Measurements from ENCODE around the gene PRPF39. TPM values are rescaled to one million over a fixed set of nuclear protein-coding genes. Genes with fewer than 3 reads are reported as not detected.

Gene PRPF39
- total and polyA plus RNA-seq, 2 of the 13 experiments (the other 11 are each of a cell fraction or from before 2014, with no cell fraction given) = 44.2 to 65.0 TPM

DNA sequence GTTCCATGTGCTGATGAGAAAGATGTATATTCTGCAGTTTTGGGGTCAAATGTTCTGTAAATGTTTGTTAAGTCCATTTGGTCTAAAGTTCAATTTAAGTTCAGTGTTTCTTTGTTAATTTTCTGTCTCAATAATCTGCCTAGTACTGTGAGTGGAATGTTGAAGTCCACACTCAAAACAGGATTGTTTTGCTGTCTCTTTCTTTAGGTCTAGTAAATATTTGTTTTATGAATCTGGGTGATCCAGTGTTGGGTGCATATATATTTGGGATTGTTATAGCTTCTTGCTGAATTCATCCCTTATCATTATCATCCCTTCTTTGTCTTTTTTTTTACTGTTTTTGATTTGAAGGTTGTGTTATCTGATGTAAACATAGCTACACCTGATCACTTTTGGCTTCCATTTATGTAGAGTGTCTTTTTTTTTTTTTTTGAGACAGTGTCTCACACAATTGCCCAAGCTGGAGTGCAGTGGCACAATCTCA lies 26.0 kb upstream of the PRPF39 start (continued):
- no peak for TF ChIP-seq ZNF580 (CRISPR knock-in tag; IDR thresholded peaks at IDR 0.05; ENCODE audit: borderline replicate concordance, low read depth)
- no peak for TF ChIP-seq XBP1 (CRISPR knock-in tag; IDR thresholded peaks at IDR 0.05)
- TF ChIP-seq, protein P1, sequence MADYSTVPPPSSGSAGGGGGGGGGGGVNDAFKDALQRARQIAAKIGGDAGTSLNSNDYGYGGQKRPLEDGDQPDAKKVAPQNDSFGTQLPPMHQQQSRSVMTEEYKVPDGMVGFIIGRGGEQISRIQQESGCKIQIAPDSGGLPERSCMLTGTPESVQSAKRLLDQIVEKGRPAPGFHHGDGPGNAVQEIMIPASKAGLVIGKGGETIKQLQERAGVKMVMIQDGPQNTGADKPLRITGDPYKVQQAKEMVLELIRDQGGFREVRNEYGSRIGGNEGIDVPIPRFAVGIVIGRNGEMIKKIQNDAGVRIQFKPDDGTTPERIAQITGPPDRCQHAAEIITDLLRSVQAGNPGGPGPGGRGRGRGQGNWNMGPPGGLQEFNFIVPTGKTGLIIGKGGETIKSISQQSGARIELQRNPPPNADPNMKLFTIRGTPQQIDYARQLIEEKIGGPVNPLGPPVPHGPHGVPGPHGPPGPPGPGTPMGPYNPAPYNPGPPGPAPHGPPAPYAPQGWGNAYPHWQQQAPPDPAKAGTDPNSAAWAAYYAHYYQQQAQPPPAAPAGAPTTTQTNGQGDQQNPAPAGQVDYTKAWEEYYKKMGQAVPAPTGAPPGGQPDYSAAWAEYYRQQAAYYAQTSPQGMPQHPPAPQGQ (CRISPR knock-in tag; IDR thresholded peaks at IDR 0.05; ENCODE audit: borderline replicate concordance) = no peak
- TF ChIP-seq ZNF652 (CRISPR knock-in tag; IDR thresholded peaks at IDR 0.05; ENCODE audit: borderline replicate concordance, low read depth) = no peak
- TF ChIP-seq ZNF75D (CRISPR knock-in tag; IDR thresholded peaks at IDR 0.05; ENCODE audit: borderline replicate concordance) = no peak
- no peak for TF ChIP-seq ZNF691 (CRISPR knock-in tag; IDR thresholded peaks at IDR 0.05; ENCODE audit: borderline replicate concordance, low read depth)
- TF ChIP-seq, protein P2, sequence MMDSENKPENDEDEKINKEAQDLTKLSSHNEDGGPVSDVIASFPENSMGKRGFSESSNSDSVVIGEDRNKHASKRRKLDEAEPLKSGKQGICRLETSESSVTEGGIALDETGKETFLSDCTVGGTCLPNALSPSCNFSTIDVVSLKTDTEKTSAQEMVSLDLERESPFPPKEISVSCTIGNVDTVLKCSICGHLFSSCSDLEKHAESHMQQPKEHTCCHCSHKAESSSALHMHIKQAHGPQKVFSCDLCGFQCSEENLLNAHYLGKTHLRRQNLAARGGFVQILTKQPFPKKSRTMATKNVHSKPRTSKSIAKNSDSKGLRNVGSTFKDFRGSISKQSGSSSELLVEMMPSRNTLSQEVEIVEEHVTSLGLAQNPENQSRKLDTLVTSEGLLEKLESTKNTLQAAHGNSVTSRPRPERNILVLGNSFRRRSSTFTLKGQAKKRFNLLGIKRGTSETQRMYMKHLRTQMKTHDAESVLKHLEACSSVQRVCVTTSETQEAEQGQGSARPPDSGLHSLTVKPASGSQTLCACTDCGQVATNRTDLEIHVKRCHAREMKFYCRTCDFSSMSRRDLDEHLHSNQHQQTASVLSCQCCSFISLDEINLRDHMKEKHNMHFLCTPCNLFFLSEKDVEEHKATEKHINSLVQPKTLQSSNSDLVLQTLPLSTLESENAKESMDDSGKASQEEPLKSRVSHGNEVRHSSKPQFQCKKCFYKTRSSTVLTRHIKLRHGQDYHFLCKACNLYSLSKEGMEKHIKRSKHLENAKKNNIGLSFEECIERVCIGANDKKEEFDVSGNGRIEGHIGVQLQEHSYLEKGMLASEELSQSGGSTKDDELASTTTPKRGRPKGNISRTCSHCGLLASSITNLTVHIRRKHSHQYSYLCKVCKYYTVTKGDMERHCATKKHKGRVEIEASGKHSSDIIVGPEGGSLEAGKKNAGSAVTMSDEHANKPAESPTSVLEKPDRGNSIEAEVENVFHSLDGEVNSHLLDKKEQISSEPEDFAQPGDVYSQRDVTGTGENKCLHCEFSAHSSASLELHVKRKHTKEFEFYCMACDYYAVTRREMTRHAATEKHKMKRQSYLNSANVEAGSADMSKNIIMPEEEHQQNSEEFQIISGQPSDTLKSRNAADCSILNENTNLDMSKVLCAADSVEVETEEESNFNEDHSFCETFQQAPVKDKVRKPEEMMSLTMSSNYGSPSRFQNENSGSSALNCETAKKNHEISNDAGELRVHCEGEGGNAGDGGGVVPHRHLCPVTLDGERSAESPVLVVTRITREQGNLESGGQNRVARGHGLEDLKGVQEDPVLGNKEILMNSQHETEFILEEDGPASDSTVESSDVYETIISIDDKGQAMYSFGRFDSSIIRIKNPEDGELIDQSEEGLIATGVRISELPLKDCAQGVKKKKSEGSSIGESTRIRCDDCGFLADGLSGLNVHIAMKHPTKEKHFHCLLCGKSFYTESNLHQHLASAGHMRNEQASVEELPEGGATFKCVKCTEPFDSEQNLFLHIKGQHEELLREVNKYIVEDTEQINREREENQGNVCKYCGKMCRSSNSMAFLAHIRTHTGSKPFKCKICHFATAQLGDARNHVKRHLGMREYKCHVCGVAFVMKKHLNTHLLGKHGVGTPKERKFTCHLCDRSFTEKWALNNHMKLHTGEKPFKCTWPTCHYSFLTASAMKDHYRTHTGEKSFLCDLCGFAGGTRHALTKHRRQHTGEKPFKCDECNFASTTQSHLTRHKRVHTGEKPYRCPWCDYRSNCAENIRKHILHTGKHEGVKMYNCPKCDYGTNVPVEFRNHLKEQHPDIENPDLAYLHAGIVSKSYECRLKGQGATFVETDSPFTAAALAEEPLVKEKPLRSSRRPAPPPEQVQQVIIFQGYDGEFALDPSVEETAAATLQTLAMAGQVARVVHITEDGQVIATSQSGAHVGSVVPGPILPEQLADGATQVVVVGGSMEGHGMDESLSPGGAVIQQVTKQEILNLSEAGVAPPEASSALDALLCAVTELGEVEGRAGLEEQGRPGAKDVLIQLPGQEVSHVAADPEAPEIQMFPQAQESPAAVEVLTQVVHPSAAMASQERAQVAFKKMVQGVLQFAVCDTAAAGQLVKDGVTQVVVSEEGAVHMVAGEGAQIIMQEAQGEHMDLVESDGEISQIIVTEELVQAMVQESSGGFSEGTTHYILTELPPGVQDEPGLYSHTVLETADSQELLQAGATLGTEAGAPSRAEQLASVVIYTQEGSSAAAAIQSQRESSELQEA (CRISPR knock-in tag; IDR thresholded peaks at IDR 0.05; ENCODE audit: not compliant biosample characterization) = no peak
- no peak for TF ChIP-seq ZNF225 (CRISPR knock-in tag; IDR thresholded peaks at IDR 0.05)
- TF ChIP-seq IRF2 (CRISPR knock-in tag; IDR thresholded peaks at IDR 0.05) = no peak; the same call in 1 of the 2 replicates
- no peak for TF ChIP-seq ZNF350 (CRISPR knock-in tag; IDR thresholded peaks at IDR 0.05; ENCODE audit: borderline replicate concordance, low read depth)
- TF ChIP-seq SYNCRIP (IDR thresholded peaks at IDR 0.05; ENCODE audit: insufficient read depth, low read depth, low read length) = no peak
- TF ChIP-seq MIER2 (CRISPR knock-in tag; IDR thresholded peaks at IDR 0.05) = no peak
- no peak for TF ChIP-seq ZNF703 (CRISPR knock-in tag; IDR thresholded peaks at IDR 0.05; ENCODE audit: borderline replicate concordance)
- no peak for TF ChIP-seq BATF2 (CRISPR knock-in tag; IDR thresholded peaks at IDR 0.05)
- TF ChIP-seq NFE2L2 (IDR thresholded peaks at IDR 0.05; ENCODE audit: low read length) = no peak
- TF ChIP-seq HNRNPL (IDR thresholded peaks at IDR 0.05; ENCODE audit: low read depth, low read length) = no peak
- no peak for TF ChIP-seq ZNF7 (CRISPR knock-in tag; IDR thresholded peaks at IDR 0.05)
- no peak for TF ChIP-seq PTBP1 (IDR thresholded peaks at IDR 0.05; ENCODE audit: low read depth, low read length, poor library complexity, severe bottlenecking)

Data from HepG2 (cell line).